ENCODE measurements around the gene OLFM1.

Gene OLFM1

DNA sequence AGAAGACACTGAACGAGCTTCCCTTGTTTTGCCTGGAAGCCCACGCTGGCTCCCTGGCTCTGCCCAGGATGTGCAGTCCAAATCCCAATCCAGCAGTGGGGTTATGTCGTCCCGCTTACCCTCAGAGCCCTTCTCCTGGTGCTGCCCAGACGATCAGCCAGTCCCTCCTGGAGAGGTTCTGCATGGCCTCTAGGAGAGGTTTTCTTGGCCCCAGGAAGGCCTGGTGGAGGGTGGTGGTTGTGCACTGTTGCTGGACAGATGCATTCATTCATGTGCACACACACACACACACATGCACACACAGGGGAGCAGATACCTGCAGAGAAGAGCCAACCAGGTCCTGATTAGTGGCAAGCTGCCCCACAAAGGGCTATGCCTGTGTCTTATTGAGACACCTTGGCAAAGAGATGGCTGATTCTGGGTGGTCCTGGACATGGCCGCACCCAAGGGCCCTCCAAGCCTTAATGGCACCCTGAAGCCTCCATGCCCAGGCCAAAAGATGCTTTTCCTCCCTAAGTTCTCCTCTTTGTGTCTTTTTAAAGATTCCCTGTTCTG lies 10.5 kb upstream of the OLFM1 start:
- Histone ChIP-seq H3K27ac (ENCODE audit: low read length) (no peak overlapping the region), H3K9me3 (ENCODE audit: insufficient read depth, low read length) (no peaks in the 10 kb centered on the region), H3K27me3 (ENCODE audit: low read depth, low read length) (0 out of 2 replicates have a peak, but pooled peaks cover 4% of the 10 kb centered on the region)

DNA sequence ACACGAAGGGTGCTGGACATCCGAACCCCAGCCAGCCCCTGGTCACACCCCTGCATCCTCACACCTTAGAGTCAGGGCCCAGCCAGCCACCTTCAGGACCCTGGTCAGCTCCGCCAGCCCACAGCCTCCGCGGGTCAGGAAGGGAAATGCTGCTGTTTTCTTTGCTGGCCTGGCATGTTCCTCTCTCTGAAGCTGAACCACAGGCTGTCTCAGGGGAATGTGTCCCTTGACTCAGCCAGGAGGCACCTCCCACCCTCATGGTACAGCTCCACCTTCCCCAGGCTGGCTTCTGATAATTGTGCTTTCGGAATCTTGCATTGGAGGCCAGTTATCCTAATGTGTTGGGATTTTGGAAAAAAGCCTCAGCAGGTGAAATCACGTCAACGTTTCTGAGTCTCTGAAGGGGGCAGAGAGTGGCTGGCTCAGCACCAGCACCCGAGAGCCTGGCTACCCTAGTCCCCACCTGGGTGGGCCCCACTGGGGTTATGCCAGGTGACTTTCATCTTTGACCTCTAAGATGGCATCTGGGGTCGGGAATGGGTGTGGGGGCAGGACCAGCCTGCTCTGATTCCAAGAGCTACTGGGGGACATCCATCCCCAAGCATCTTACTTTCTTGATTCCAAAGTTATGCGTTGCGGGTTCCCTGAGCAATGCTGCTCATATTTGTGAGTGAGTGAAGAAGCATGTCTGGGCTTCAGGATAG lies 9.8 kb upstream of the OLFM1 start:
- no peaks in the 10 kb centered on the region for H3K79me2 ChIP-seq (ENCODE audit: low read length)
- no peak overlapping the region for H3K4me2 ChIP-seq (ENCODE audit: low read length)
- H2AFZ ChIP-seq (ENCODE audit: low read depth, low read length) = no peak overlapping the region
- H3K4me3 ChIP-seq (ENCODE audit: low read length) = no peak overlapping the region
- no peaks in the 10 kb centered on the region for H3K36me3 ChIP-seq (replicated peaks; ENCODE audit: low read depth, low read length)
- no peak overlapping the region for H3K9ac ChIP-seq (ENCODE audit: low read length)
- no peaks in the 10 kb centered on the region for H3K4me1 ChIP-seq (ENCODE audit: low read length)
- no peak overlapping the region for H3K27ac ChIP-seq (ENCODE audit: low read length)
- TF ChIP-seq EZH2phosphoT487 (IDR thresholded peaks at IDR 0.05; ENCODE audit: low read depth) = no peak
- TF ChIP-seq, protein P1, sequence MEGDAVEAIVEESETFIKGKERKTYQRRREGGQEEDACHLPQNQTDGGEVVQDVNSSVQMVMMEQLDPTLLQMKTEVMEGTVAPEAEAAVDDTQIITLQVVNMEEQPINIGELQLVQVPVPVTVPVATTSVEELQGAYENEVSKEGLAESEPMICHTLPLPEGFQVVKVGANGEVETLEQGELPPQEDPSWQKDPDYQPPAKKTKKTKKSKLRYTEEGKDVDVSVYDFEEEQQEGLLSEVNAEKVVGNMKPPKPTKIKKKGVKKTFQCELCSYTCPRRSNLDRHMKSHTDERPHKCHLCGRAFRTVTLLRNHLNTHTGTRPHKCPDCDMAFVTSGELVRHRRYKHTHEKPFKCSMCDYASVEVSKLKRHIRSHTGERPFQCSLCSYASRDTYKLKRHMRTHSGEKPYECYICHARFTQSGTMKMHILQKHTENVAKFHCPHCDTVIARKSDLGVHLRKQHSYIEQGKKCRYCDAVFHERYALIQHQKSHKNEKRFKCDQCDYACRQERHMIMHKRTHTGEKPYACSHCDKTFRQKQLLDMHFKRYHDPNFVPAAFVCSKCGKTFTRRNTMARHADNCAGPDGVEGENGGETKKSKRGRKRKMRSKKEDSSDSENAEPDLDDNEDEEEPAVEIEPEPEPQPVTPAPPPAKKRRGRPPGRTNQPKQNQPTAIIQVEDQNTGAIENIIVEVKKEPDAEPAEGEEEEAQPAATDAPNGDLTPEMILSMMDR (IDR thresholded peaks at IDR 0.05; ENCODE audit: low read depth, low read length) = no peak
- no peaks in the 10 kb centered on the region for H4K20me1 ChIP-seq (ENCODE audit: insufficient read depth, low read length)
- no peaks in the 10 kb centered on the region for H3K9me3 ChIP-seq (ENCODE audit: insufficient read depth, low read length)
- 0 out of 2 replicates have a peak, but pooled peaks cover 4% of the 10 kb centered on the region for H3K27me3 ChIP-seq (ENCODE audit: low read depth, low read length)

More for the DNA sequence above, 10.5 kb upstream of the OLFM1 start:
- H3K36me3 ChIP-seq (replicated peaks; ENCODE audit: low read depth, low read length) = no peaks in the 10 kb centered on the region
- TF ChIP-seq, protein P1 (IDR thresholded peaks at IDR 0.05; ENCODE audit: low read depth, low read length) = no peak
- TF ChIP-seq EZH2phosphoT487 (IDR thresholded peaks at IDR 0.05; ENCODE audit: low read depth) = no peak
- no peak overlapping the region for H3K4me3 ChIP-seq (ENCODE audit: low read length)
- no peak overlapping the region for H3K9ac ChIP-seq (ENCODE audit: low read length)
- H3K79me2 ChIP-seq (ENCODE audit: low read length) = no peaks in the 10 kb centered on the region
- H3K4me1 ChIP-seq (ENCODE audit: low read length) = no peaks in the 10 kb centered on the region
- H2AFZ ChIP-seq (ENCODE audit: low read depth, low read length) = no peak overlapping the region
- H4K20me1 ChIP-seq (ENCODE audit: insufficient read depth, low read length) = no peaks in the 10 kb centered on the region
- no peak overlapping the region for H3K4me2 ChIP-seq (ENCODE audit: low read length)

GRCh38 chr9:135078361-135078821 lies 9.1 kb upstream of the OLFM1 start:
- Histone ChIP-seq H3K4me3 (ENCODE audit: low read length) (no peak overlapping the region), H4K20me1 (ENCODE audit: insufficient read depth, low read length) (no peaks in the 10 kb centered on the region), H3K4me1 (ENCODE audit: low read length) (no peaks in the 10 kb centered on the region), H3K9me3 (ENCODE audit: insufficient read depth, low read length) (no peaks in the 10 kb centered on the region), H3K36me3 (replicated peaks; ENCODE audit: low read depth, low read length) (no peaks in the 10 kb centered on the region), H3K27ac (ENCODE audit: low read length) (no peak overlapping the region), H3K27me3 (ENCODE audit: low read depth, low read length) (0 out of 2 replicates have a peak, but pooled peaks cover 4% of the 10 kb centered on the region), H2AFZ (ENCODE audit: low read depth, low read length) (no peak overlapping the region), H3K4me2 (ENCODE audit: low read length) (no peak overlapping the region), H3K79me2 (ENCODE audit: low read length) (no peaks in the 10 kb centered on the region), H3K9ac (ENCODE audit: low read length) (no peak overlapping the region)
- TF ChIP-seq, protein P1 (IDR thresholded peaks at IDR 0.05; ENCODE audit: low read depth, low read length) = no peak
- no peak for TF ChIP-seq EZH2phosphoT487 (IDR thresholded peaks at IDR 0.05; ENCODE audit: low read depth)

DNA sequence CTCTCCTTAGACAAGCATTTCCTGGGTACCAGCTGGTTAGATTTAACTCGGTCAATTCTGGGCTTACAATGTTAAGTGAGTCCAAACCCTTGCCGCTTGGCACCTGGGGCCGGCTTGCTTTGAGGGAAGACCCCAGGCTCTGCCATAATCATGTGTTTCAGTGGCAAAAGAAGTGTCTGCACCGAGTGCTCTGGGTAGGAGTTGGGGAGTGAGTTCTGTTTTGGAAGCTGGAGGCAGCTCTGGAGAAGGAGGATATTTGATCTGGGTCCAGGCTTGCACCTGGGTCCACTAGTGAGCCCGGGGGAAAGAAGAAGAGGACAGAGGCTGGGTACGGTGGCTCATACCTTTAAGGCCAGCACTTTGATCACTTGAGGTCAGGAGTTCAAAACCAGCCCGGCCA lies 8.4 kb upstream of the OLFM1 start:
- Histone ChIP-seq H3K79me2 (ENCODE audit: low read length) (no peaks in the 10 kb centered on the region), H3K4me1 (ENCODE audit: low read length) (no peaks in the 10 kb centered on the region), H3K27ac (ENCODE audit: low read length) (no peak overlapping the region), H3K36me3 (replicated peaks; ENCODE audit: low read depth, low read length) (no peaks in the 10 kb centered on the region), H3K4me3 (ENCODE audit: low read length) (no peak overlapping the region), H3K9ac (ENCODE audit: low read length) (no peak overlapping the region), H4K20me1 (ENCODE audit: insufficient read depth, low read length) (no peaks in the 10 kb centered on the region), H3K27me3 (ENCODE audit: low read depth, low read length) (peaks cover 6% of the 10 kb centered on the region; the same call in 1 of the 2 replicates), H3K4me2 (ENCODE audit: low read length) (no peak overlapping the region), H2AFZ (ENCODE audit: low read depth, low read length) (no peak overlapping the region), H3K9me3 (ENCODE audit: insufficient read depth, low read length) (no peaks in the 10 kb centered on the region)
- TF ChIP-seq, protein P1 (IDR thresholded peaks at IDR 0.05; ENCODE audit: low read depth, low read length) = no peak
- TF ChIP-seq EZH2phosphoT487 (IDR thresholded peaks at IDR 0.05; ENCODE audit: low read depth) = no peak
